Stimulated activated CD4-positive, alpha-beta T cell treated with anti-CD3 and anti-CD28 coated beads, TNF-alpha, amount 100 ng/mL, for 4 hours (primary cell): ENCODE results near the gene ZPR1.
"Not testable (repeated sequence)": the region's sequence is repeated elsewhere in the genome, so short reads cannot be mapped to it uniquely, and the experiment has no call there.

Experiments
- DNase-seq, 3 experiments: peaks; one replicate each; pipeline ENCODE4 v3.0.0-alpha.2; 2020; ENCODE audit warnings: low read depth in 3 of 3

The ZPR1 gene

GRCh38 chr11:116756044-116756443 is 31.8 kb downstream of the ZPR1 start:
- not testable (repeated sequence) for DNase-seq

- no peak for DNase-seq
Measured at GRCh38 chr11:116750070-116750718, 37.6 kb downstream of the ZPR1 start.

- no peak for DNase-seq
Measured at GRCh38 chr11:116742104-116742503, 45.7 kb downstream of the ZPR1 start.

DNA sequence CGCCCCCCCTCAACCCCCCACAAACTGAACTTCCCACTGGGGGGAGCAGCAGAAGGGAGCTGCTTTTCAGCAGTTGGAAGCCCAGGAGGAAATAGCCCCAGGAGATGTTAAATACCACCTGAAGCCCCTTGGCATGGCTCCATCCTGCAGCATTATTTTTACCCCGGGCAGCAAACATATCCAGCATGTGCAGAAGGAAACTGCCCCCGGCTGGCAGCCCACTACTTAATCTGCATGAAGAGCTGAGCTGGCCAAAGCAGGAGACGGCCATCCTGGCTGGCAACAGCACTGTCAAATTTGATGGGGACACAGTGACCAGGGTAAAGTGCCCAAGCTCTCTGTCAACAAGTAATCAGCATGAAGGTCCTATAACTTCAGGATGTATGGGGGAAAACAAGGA is 47.1 kb downstream of the ZPR1 start:
- no peak for DNase-seq

DNA sequence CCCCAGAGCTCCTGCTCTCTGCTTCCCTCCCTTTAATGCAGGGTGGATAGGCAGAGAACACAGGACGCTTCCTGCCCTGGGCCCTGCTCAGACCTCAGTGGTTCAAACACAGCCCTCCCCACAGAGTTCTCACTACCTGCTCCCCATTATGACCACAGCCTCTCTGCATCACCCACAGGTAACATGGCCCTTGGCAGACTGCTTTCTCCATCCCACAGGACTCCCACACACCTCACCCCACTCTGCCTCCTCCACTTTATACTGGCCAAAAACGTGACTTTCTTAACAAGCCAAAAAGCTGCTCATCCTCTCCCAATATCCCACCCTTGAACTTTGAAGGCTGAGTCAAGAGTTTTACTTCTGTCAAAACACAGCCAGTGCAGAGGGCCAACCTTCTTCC is 48.8 kb downstream of the ZPR1 start:
- DNase-seq, result no peak

- no peak for DNase-seq
Measured at GRCh38 chr11:116736763-116737162, 51.1 kb downstream of the ZPR1 start.

DNA sequence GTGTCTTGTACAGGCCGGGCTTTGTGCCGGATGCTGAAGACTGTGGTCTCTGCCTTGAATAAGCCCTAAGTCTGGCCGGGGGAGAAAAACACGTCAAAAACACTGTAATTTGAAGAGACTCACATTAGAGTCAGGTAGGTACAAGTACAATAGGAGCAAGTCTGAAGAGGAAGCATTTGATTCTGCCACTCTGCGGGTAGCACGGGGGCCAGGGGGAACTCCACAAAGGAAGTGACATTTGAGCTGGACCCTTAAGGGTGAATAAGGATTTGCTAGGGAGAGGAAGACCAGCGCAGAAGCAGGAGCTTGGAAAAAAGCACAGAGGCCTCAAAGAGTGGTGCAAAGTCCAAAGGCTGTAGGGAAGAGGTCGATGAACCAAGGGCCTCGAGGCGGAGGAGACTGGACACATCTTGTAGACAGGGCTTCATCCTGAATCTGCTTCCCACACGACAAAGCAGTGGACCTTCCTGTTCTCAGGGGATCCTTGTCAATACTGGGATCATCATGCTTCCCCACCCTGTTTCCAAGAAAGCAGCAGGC is 53.8 kb downstream of the ZPR1 start:
- DNase-seq, result no peak

- no peak for DNase-seq
Measured at GRCh38 chr11:116733043-116733755, 54.6 kb downstream of the ZPR1 start.

DNA sequence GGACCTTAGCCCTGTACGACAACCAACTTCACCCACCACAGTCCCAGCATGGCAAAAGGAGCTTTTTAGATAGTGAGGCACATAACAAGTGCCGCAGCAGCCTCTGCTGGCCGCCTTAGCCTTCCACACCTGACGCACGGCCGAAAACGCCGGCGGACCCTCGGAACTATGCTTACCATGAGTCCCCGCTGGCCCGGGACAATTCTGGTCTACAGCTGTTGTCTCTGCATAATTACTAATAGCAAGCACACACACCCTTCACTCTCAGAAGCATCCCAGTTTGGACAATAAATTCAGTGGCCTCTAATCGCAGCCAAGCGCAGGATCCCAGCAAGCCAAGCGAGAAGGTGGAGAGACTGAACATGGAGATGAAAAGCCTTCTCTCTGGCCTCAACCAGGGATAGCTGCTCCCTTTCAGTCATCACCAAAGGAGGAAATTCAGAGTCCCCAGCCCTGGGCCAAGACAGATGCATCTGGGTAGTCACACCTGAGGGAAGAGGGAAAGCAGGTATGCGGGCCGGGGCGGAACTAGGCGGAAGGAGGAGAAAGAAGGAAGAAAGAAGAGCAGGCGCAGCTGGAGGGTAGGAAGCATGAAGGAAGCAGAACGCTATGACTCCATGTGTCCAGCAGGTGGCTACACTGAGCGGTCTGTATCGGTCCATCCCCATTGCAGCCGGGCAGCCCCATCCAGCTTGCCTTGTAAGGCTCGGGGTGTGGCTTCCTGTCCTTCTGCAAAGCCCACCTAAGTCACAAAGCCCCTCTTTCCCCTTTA is 55.4 kb downstream of the ZPR1 start:
- peak; percentile 15 to 32 (median 23) for DNase-seq

DNA sequence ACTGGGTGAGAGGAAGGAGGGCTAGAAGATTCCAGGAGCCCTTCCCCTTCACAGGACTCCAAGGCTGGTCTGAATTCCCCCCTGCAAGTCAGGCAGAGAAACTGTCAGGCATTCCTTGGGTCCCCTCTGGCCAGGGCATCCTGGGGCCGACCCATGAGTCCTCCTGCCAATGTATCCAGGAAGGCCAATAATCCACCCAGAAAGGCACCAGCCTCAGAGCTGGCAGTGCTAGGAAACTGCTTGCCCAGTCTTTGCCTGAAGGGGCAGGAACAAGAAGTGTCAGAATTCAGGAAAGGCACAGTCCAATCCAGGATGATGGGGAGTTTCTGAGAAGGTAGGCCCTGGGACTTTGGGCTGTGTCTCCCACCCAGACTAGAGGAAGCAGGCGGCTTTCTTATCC is 56.0 kb downstream of the ZPR1 start:
- no peak for DNase-seq

GRCh38 chr11:116731097-116731761 is 56.6 kb downstream of the ZPR1 start:
- no peak for DNase-seq

GRCh38 chr11:116730601-116731000 is 57.2 kb downstream of the ZPR1 start:
- no peak for DNase-seq

- DNase-seq, result no peak
Measured at GRCh38 chr11:116730241-116730561, 57.6 kb downstream of the ZPR1 start.

DNA sequence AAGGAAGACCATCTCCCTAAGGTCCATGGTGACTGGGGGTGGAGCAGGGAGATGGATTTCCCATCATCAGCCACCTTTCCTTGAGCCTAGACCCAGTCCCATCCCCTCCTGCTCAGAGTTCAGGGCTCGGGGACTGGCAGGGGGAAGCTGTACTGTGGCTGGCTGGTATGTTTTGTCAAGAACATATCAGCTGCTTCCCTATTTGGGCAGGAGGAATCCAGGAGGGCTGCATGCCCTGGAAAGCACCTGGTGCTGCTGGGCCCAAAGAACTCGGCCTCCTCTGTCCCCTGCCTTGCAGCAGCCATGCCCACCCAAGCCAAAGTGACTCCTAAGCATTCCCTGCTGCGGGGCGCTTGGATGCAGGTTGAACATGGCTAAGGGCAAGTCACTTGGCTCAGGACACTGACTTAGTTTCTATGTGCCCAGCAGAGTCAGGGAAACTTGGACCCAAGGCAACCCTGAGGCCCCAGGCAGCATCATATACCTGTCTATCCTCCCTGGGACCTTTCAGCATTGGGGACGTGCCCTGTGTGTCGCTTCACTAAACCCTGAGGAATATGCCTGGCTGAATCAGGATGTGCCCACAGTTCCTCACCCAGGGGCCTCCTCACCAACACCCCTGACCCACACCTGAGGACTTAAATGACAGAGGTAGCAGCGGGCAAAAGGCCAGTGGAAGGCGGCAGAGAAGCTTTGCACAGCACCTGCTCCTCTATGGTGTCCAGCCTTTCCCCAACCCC is 58.2 kb downstream of the ZPR1 start:
- no peak for DNase-seq

DNA sequence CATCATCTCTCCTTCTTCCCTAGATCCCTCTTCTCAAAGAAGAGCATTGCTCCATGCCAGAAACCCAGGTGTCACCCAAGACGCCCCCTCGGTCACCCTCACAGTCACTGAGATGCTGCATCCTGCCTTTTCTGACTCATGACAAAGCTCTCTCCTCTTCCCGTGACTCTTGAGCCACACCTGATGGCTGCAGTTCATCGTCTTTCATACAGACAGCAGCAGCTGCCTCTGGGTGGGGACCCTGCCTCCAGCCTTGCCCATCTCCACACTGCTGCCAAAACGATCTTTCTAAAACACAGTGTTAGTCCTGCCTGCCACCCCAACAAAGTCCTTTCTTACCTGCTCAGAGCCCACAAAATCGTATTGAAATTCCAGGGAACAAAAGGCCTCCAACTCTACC is 59.8 kb downstream of the ZPR1 start:
- no peak for DNase-seq

- DNase-seq, result no peak
Measured at GRCh38 chr11:116725434-116726221, 62.2 kb downstream of the ZPR1 start.

DNA sequence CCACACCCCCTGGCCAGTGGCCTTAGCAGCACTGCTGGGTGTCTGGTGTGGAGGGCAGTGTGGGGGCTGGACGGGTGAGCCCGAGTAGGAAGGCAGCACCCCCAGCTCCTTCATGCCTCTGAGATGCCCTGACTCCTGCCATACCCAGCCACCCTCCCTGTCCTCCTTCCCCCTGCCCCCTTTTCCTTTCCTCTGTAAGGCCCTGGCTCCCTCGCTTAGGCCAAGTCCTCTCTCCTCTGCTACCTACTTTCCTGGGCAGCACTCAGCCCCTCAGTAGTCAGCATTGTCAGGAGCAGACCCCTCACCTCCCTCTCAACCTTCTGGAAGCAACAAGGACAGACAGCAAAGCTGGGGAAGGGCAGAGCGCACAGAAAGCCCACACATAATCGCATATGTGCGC is 63.0 kb downstream of the ZPR1 start:
- DNase-seq, result no peak
